ENCODE data around the gene PASK.
"Not testable (repeated sequence)": the region's sequence is repeated elsewhere in the genome, so short reads cannot be mapped to it uniquely, and the experiment has no call there.

The PASK gene

DNA sequence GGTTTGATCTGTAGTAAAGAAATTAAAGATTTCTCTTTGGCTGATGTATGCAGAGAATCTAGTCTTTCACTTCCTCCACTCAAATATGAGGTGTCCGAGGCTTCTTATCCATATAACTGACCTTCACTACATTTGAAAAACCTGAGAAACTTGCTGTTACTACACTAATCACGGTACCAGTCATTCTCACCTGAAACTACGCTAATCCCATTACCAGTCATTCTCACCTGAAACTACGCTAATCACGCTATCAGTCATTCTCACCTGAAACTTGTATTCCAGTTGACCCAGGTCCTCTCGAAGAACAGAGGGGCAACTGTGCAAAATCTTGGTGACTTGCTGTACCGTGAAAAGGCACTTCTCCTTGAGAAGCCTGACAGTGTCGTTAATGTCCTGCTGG is 52.3 kb downstream of the PASK start:
- no peak for DNase-seq (ENCODE audit: low read depth)
- TF ChIP-seq, protein P1, sequence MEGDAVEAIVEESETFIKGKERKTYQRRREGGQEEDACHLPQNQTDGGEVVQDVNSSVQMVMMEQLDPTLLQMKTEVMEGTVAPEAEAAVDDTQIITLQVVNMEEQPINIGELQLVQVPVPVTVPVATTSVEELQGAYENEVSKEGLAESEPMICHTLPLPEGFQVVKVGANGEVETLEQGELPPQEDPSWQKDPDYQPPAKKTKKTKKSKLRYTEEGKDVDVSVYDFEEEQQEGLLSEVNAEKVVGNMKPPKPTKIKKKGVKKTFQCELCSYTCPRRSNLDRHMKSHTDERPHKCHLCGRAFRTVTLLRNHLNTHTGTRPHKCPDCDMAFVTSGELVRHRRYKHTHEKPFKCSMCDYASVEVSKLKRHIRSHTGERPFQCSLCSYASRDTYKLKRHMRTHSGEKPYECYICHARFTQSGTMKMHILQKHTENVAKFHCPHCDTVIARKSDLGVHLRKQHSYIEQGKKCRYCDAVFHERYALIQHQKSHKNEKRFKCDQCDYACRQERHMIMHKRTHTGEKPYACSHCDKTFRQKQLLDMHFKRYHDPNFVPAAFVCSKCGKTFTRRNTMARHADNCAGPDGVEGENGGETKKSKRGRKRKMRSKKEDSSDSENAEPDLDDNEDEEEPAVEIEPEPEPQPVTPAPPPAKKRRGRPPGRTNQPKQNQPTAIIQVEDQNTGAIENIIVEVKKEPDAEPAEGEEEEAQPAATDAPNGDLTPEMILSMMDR (IDR thresholded peaks at IDR 0.05; ENCODE audit: low read depth, low read length, missing control alignments), result no peak
- peak overlapping the region; percentile 21; the same call in 1 of the 2 replicates for H3K4me3 ChIP-seq (ENCODE audit: low read depth, low read length)

DNA sequence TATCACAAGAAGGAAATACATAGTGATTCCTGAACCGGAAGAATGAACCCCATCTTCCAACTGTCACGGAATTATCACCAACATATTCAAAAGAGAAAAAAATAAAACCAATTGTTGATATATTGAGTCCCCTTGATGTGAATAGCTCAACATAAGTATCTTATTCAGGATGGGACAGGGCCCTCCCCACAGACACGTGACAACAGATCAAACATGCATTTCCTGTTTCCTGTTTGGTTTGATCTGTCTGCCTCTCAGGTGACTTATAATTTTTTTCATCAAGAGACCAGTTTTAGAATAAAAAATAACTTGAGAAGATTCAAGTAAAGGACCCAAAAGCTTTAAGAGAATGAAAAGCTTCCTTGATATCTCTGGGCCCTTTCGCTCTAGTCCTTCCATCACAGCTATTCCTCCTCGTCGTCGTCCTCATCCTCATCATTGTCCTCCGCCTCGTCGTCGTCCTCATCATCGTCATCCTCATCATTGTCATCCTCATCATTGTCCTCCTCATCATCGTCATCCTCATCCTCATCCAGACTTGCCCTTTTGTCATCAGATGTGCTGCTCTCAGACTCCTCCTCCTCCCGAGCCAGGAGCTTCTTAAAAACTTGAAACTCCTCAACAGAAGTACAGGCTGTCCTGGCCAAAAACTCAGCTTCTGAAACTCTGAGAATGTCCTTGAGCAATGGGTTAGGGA is 53.5 kb downstream of the PASK start:
- no peak overlapping the region for H3K4me3 ChIP-seq (ENCODE audit: low read depth, low read length)
- DNase-seq (ENCODE audit: low read depth), result no peak
- TF ChIP-seq, protein P1 (IDR thresholded peaks at IDR 0.05; ENCODE audit: low read depth, low read length, missing control alignments), result no peak

DNA sequence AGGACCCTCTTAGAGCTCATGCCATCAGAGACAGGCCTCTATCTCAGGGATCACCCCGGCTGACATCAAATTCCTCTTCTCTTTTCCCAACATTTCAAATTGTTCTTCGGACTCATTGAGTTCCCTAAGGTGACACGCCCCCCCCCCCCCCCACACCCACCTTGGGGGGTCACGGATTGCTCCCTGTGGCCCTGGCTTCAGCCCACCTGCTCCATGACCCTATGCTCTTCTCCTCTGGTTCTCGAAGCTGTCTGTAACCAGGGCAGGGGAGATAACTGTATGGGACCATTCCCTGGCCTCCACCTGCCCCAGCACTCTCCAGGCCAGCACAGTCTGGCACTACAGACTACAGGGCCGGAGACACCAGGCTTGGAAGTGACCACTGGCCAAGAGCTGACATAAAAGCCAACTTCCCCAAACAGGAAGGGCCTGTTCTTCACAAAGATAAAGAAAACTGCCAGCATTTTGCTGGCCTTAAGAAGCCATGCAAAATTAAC is 54.3 kb downstream of the PASK start:
- no peak for DNase-seq (ENCODE audit: low read depth)
- TF ChIP-seq, protein P1 (IDR thresholded peaks at IDR 0.05; ENCODE audit: low read depth, low read length, missing control alignments), result no peak
- no peak overlapping the region for H3K4me3 ChIP-seq (ENCODE audit: low read depth, low read length)

DNA sequence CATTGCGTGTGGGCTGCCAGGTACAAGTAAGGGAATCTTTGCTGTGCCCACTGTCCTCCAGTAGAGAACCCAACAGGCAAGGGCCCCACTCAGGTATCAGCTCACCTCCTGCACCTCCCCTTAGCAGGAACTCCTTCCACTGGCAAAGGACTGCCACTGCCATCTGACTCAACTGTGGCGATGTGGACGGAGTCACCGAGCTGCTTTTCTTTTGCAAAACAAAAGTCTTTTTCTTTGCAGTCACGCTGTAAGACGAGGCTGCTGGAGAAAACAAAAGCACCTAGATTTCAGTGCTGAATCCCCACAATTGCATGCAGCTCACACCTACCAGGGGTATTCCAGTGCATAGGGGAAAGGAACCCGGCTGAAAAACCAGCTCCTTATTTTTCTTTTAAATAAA is 55.1 kb downstream of the PASK start:
- H3K4me3 ChIP-seq (ENCODE audit: low read depth, low read length), result no peak overlapping the region
- DNase-seq (ENCODE audit: low read depth), result no peak
- TF ChIP-seq, protein P1 (IDR thresholded peaks at IDR 0.05; ENCODE audit: low read depth, low read length, missing control alignments), result no peak

DNA sequence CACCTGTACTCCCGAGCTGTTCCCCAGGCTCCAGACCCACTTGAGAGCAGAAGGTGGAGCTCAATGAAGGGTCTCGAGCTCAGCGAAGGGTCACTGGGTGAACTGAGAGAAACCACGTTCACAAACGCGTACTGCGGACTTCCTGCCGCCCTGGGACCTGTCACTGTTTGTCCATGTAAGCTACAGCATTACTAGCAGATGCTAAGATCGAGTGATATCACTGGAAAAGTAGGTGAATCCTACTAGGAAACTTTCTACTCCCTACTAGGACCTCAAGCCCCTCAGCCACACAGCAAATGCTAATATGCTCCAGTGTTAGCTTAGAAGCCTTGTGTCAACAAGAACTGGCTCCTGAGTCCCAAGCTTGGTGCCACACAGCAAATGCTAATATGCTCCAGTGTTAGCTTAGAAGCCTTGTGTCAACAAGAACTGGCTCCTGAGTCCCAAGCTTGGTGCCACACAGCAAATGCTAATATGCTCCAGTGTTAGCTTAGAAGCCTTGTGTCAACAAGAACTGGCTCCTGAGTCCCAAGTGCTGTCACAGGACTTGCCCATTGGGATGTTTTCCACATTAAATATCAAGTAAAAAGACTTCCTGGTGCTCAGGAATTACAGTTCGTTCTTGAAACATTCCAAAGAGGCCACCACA is 56.0 kb downstream of the PASK start:
- not testable (repeated sequence) for H3K4me3 ChIP-seq (ENCODE audit: low read depth, low read length); DNase-seq (ENCODE audit: low read depth)

DNA sequence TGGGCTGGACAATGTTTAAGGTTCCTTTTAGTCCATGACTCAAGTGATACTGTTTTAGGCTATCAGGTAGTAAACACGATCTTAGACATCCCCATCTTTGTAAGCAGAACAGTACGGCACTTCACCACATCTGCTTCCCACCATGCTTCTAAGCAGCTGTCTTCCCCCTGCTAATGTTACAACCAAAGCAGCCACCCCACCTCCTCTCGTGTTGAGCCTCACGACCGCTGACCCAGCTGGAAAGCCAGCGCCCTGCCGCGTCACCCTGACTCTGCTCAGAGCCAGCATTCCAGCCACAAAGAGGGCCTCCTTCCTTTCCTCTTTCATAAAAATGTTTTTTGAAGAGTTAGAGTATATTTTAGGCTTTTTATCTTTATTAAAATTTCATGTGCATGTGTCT is 56.6 kb downstream of the PASK start:
- TF ChIP-seq, protein P1 (IDR thresholded peaks at IDR 0.05; ENCODE audit: low read depth, low read length, missing control alignments), result no peak
- H3K4me3 ChIP-seq (ENCODE audit: low read depth, low read length), result no peak overlapping the region
- DNase-seq (ENCODE audit: low read depth), result no peak

DNA sequence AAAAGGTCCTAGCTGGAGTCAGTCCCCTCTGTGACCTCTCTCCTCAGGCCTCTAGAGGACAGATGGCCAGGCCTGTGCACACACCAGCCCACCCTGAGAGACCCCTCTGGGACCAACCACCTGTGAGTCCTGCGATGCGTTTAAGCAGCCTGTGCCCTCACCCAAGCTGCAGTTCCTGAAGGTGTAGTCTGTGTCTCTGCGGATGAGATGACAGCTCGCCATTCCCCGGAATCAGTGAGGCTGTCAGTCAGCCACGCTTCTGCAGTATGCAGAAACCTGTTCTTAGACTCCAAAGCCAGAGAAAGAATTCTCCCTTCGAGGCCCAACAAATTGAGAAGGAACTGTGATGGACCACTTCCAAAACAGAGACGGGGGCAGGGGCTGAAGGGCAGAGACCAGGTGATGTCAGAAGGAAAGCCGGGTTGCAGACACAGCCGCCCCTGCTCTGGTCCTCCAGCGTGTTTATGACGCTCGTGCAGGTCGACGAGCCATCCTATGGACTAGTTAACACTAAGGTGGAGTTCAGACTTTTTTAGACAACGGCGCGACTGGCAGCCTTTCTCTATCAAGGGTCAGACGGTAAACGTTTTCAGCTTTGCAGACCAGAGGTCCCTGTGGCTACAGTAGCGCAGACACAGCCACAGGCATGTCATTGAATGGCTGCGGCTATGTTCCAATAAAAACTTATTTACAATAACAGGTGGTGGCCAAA is 57.4 kb downstream of the PASK start:
- H3K4me3 ChIP-seq (ENCODE audit: low read depth, low read length), result no peak overlapping the region
- DNase-seq (ENCODE audit: low read depth), result no peak
- TF ChIP-seq, protein P1 (IDR thresholded peaks at IDR 0.05; ENCODE audit: low read depth, low read length, missing control alignments), result no peak

Measured in GM12864 (cell line).